GM23248 (cell line): ENCODE results near the gene TAOK1.

Experiments
- EZH2 ChIP-seq: fragments of 200-600 bp; sonication (generic); IDR thresholded peaks from 2 replicates; pipeline ENCODE4 v1.6.1; 2018; ENCODE audit warnings: antibody characterized with exemption, mild to moderate bottlenecking; ENCODE audit not compliant: insufficient read depth, poor library complexity, severe bottlenecking
- EZH2phosphoT487 ChIP-seq: fragments of 200-600 bp; sonication (generic); IDR thresholded peaks from 2 replicates; pipeline ENCODE4 v1.6.1; 2018; ENCODE audit warnings: antibody characterized with exemption, moderate library complexity, mild to moderate bottlenecking, low read depth; ENCODE audit not compliant: insufficient read depth

GRCh38 chr17:29569245-29569950, 179.2 kb downstream of the TAOK1 start:
- TF ChIP-seq EZH2phosphoT487 (no peak), EZH2 (no peak)
